Spinal cord (tissue), 10 donors: Measurements from ENCODE around the gene FRMD4A. TPM values are rescaled to one million over a fixed set of nuclear protein-coding genes. Genes with fewer than 3 reads are reported as not detected.

ENCODE experiments used
- DNase-seq, 6 donors: peaks; one replicate each; pipeline versions ENCODE4 v3.0.0 to v3.0.0-alpha.2; 2013 to 2015; ENCODE audit warnings: low spot score in 6 of 6, low read depth in 4 of 6
- H3K27ac ChIP-seq: one replicate; pipeline ENCODE4 v1.5.1; 2013; ENCODE audit warnings: low read depth, low read length, control low read depth
- H3K27me3 ChIP-seq: one replicate; pipeline ENCODE4 v1.6.1; 2013; ENCODE audit warnings: low read length; ENCODE audit not compliant: control insufficient read depth, insufficient read depth
- H3K36me3 ChIP-seq: one replicate; pipeline ENCODE4 v1.6.1; 2013; ENCODE audit warnings: low read length; ENCODE audit not compliant: control insufficient read depth, insufficient read depth
- H3K4me1 ChIP-seq: one replicate; pipeline ENCODE4 v1.6.1; 2013; ENCODE audit warnings: low read length; ENCODE audit not compliant: control insufficient read depth, insufficient read depth
- H3K4me3 ChIP-seq: one replicate; pipeline ENCODE4 v1.5.1; 2013; ENCODE audit warnings: low read depth, low read length, control low read depth
- H3K9me3 ChIP-seq: one replicate; pipeline ENCODE4 v1.6.1; 2013; ENCODE audit warnings: low read length; ENCODE audit not compliant: control insufficient read depth, insufficient read depth
- WGBS: methylation state at CpG from one replicate; pipeline ENCODE4 v1.1.5; 2013; ENCODE audit warnings: missing lambda C conversion rate; ENCODE audit not compliant: insufficient coverage; 5-methylcytosine and 5-hydroxymethylcytosine counted together
- polyA plus RNA-seq, 2 donors: library from polyadenylated mRNA; unstranded; fragments of 120-200 nt; gene quantifications; one replicate each; pipeline ENCODE4 v1.2.1, GENCODE V29; 2013; ENCODE audit not compliant: insufficient read length in 2 of 2
- total RNA-seq, 2 donors: library from RNA; depleted of rRNA in 1 of 2; stranded (reverse); fragments of 120-200 nt in 1 of 2; fragments of >200 nt in 1 of 2; gene quantifications; one replicate each; pipeline versions ENCODE4 v1.2.3 to v1.2.4, GENCODE V29; 2013 to 2014
- donor health status: healthy.

FRMD4A gene
- total and polyA plus RNA-seq, 4 donors = 75.4 to 97.8 (median 91.8) TPM

DNA sequence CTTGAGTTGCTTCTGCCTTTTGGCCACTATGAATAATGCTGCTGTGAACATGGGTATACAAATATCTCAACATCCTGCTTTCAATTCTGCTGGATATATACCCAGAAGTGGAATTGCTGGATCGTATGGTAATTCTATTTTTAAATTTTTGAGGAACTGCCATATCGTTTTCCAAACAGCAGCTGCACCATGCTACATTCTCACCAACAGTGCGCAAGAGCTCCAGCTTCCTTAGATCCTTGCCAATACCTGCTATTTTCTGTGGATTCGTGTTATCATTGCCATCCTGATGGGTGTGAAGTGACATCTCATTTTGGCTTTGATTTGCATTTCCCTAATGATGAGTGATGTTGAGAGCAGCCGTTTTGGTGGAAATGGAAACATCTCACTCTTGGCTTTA, 26.7 kb downstream of the FRMD4A start:
- DNase-seq = peak in 2 of 6 donors; percentile 39 to 58
- 69% methylated on average over 3 of the region's 5 CpGs for WGBS
- Histone ChIP-seq H3K36me3 (no peaks in the 10 kb centered on the region), H3K4me1 (peaks cover 3% of the 10 kb centered on the region), H3K27me3 (no peaks in the 10 kb centered on the region), H3K9me3 (no peaks in the 10 kb centered on the region), H3K4me3 (no peak overlapping the region), H3K27ac (no peak overlapping the region)

DNA sequence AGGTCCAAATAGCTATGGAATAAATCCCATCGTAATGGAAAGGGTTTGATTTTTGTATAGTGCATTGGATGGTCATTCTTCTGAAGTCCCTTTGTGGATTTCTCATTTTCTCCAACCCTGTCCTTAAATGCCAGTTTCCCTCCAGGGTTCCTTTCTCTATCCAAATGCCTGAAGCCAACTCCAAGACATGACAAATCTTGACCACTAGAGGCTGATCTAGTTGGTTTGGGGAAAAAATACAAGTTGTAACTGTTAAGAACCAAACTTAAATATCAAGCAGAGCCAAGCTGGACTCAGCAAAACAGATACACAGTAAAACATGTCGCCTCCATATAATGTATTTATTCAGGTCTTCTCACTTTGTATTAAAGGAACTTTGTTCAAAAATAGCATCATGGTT, 28.7 kb downstream of the FRMD4A start:
- H3K36me3 ChIP-seq = no peaks in the 10 kb centered on the region
- no peak overlapping the region for H3K4me3 ChIP-seq
- no peaks in the 10 kb centered on the region for H3K9me3 ChIP-seq
- H3K27me3 ChIP-seq = no peaks in the 10 kb centered on the region
- peaks cover 3% of the 10 kb centered on the region for H3K4me1 ChIP-seq
- no peak overlapping the region for H3K27ac ChIP-seq
- no CpG with 5 or more reads among the region's 2 CpGs for whole genome bisulfite sequencing
- DNase-seq = no peak

DNA sequence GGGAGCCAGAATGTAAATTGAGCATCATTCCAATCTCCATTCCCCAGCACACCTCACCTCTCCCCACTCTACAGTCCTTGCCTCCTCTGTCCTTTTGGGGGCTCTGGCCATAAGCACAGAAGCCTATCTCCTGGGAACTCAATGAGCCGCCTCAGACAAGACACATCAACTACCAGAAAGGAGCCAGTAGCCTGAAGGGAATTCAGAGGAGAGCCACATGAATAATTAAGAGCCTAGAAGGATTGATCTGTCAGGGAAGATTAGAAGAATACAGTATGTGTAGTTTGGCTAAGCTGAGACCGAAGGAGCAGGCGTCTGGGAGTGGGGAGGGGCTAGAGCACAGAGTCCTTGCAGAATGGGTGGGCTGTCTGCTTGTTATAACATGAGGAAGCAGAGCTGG, 31.2 kb downstream of the FRMD4A start:
- Histone ChIP-seq H3K27me3 (no peaks in the 10 kb centered on the region), H3K4me1 (peaks cover 7% of the 10 kb centered on the region), H3K9me3 (no peaks in the 10 kb centered on the region), H3K36me3 (no peaks in the 10 kb centered on the region), H3K27ac (no peak overlapping the region), H3K4me3 (no peak overlapping the region)
- DNase-seq = peak in 2 of 6 donors; percentile 24 to 44
- 10% methylated on average over 2 of the region's 3 CpGs for WGBS

DNA sequence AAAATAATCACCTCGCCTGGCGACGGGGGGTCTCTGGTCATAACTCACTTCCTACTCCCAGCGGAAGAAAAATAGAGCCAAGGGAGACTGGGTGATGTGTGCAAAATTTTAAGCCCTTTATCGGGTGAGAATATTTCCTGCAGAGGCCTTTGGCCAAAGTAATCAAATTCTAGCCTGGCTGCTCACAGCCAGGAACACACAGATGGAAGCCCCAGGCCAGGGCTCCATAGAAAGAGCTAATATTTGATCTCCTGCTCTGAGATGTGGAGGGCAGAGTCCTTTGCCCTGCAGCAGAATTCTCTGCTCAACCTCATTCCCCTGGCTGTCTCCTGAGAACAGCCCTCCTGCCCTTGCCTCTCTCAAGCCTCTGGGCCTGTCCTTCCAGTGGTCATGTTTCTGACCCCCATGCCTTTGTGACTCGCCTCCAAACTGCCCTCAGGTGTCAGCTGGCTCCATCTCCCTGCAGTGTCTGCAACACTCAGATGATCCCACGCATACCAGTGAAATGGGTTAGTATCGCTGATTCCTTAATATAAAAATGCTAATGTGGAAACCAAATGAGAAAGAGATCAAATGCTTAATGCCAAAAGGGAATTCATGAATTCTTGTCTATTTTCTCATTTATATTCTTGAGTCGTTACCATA, 34.5 kb downstream of the FRMD4A start:
- no peaks in the 10 kb centered on the region for H3K36me3 ChIP-seq
- H3K27ac ChIP-seq = no peak overlapping the region
- 59% methylated on average over 3 of the region's 9 CpGs for WGBS

DNA sequence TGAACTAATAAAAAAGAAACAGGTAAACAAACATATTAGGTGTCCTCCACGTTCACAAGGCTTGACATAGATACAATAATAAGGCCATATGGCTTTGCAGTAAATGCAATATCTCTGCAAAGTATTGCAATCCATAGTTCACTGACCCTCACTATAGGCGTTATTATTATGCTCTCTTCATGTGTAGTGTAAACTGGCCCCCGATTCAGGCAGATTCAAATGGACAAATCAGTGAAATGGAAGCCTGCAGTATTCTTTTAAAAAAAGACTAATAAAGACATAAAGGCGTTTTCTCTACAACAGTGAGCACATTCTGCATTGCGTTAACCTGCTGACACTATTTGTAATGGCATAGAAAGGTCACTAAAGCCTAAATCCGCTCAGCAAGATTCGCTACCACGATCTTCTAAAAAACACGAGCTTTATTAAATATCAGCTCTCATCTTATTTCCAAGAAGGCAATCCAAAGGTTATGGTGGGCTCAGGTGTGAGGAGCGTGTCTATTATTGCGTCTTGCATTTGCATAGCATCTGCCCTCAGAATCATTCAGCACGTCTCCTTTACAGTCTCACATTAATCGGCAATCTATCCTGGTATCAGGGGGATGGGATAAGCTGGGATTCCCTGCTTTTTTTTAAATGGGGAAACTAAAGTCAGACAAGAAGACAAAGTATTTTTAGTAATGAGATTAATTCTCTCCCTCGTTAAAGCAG, 36.2 kb downstream of the FRMD4A start:
- 40% methylated on average over 1 of the region's 14 CpGs for WGBS
- Histone ChIP-seq H3K4me3 (no peak overlapping the region), H3K36me3 (no peaks in the 10 kb centered on the region), H3K27me3 (no peaks in the 10 kb centered on the region), H3K27ac (no peak overlapping the region), H3K9me3 (peaks cover 4% of the 10 kb centered on the region), H3K4me1 (peaks cover 4% of the 10 kb centered on the region)
- DNase-seq = peak in 1 of 6 donors; percentile 51

More for the DNA sequence above, 34.5 kb downstream of the FRMD4A start:
- Histone ChIP-seq H3K4me1 (peaks cover 4% of the 10 kb centered on the region), H3K9me3 (no peaks in the 10 kb centered on the region), H3K4me3 (no peak overlapping the region), H3K27me3 (no peaks in the 10 kb centered on the region)
- peak in 2 of 6 donors; percentile 34 to 35 for DNase-seq

DNA sequence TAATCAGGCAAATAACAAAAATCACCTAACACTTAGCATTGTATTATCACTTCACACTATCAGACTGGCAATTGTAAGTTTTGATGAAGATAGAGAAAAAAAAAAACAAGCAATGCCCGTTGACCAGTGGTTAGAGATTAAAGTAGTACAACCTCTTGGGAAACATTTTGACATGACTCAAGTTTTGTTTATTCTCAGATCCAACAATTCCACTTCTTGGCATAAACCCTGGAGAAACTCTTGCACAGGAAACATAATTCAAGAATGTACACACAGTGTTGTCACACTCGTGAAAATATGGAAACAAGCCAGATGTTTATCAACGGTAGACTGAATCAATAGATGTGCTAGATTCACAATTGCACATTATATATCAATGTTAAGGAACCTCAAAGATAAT, 37.2 kb downstream of the FRMD4A start:
- H3K27me3 ChIP-seq = no peaks in the 10 kb centered on the region
- H3K27ac ChIP-seq = no peak overlapping the region
- no peak overlapping the region for H3K4me3 ChIP-seq
- no peak for DNase-seq
- H3K36me3 ChIP-seq = no peaks in the 10 kb centered on the region
- H3K4me1 ChIP-seq = peaks cover 4% of the 10 kb centered on the region
- peaks cover 4% of the 10 kb centered on the region for H3K9me3 ChIP-seq
- no CpG with 5 or more reads among the region's 3 CpGs for WGBS

DNA sequence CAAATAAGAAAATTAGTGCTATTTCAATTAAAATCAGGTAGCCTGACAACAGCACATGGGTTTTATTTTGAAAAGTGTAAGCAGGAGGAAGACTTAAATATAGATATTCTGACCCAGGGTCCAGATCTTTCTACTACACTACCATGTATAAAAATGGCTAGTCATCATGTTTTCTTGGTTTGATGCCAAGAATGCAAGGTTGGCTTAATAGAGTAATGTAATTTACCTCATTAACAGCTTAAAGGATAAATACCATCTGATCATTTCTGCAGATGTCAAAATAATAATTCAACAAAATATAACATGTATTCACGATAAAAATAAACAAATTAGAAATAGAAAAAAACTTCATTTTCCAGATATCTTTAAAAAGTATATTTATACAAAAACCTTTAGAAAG, 39.4 kb downstream of the FRMD4A start:
- no peak overlapping the region for H3K27ac ChIP-seq
- DNase-seq = no peak
- no peaks in the 10 kb centered on the region for H3K27me3 ChIP-seq
- no CpG with 5 or more reads among the region's 1 CpG for WGBS
- H3K4me3 ChIP-seq = no peak overlapping the region
- H3K36me3 ChIP-seq = no peaks in the 10 kb centered on the region
- peaks cover 3% of the 10 kb centered on the region for H3K4me1 ChIP-seq
- H3K9me3 ChIP-seq = peaks cover 4% of the 10 kb centered on the region

DNA sequence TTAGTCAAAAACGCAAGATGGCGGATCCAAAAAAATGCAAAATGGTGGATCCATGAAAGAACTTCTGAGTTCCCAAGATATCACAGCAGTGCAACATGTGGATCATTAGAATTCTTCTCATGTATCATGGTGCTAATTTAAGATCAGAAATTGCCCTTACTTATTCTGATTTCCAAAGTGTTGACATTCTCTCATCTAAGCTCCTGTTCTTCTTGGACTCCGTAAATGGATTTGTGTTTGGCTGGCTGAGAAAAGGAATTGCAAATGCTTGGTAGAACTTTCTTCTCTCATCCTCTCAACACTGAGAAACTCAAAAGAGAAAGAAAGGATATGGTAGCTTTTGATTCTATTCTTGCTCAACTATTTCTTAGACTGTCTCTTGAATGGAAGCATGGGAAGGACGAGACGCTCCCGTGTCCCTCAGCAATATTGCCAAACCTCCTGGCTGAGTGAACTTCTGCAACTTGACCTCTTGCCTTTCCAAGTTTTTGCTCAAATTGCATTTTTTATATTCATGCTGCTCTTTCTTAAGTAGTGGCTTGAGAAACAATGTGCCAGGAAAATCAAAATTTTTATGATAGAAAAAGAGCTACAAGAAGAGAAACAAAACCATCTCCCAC, 44.7 kb downstream of the FRMD4A start:
- no peak overlapping the region for H3K27ac ChIP-seq
- no peaks in the 10 kb centered on the region for H3K27me3 ChIP-seq
- no peaks in the 10 kb centered on the region for H3K36me3 ChIP-seq
- H3K9me3 ChIP-seq = peaks cover 4% of the 10 kb centered on the region
- 100% methylated on average over 1 of the region's 6 CpGs for WGBS
- no peak for DNase-seq
- no peak overlapping the region for H3K4me3 ChIP-seq
- H3K4me1 ChIP-seq = no peaks in the 10 kb centered on the region

DNA sequence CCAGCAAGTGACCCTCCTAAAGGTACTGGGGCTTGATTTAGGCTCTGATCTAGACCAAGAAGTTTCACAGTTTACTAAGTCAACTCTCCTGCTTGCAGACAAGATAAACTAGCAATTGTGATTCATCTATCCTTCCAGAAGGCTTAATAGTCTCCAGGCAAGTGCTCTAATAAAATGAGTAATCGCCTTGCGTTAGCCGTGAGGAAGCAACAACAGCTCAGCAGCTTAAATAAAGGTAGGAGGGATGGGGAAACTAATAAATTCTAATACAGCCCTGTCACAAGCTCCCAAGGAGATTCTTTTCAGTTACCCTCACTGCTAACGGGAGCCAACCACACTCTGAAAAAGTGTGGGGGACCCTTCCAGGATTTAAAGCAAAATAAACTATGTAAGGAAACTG, 48.4 kb downstream of the FRMD4A start:
- Histone ChIP-seq H3K36me3 (no peaks in the 10 kb centered on the region), H3K4me3 (no peak overlapping the region), H3K9me3 (no peaks in the 10 kb centered on the region), H3K4me1 (peaks cover 5% of the 10 kb centered on the region), H3K27me3 (no peaks in the 10 kb centered on the region), H3K27ac (no peak overlapping the region)
- no CpG with 5 or more reads among the region's 4 CpGs for WGBS
- peak in 1 of 6 donors; percentile 53 for DNase-seq
